ENCODE results near the gene CPEB2. TPM values are rescaled to one million over a fixed set of nuclear protein-coding genes. Genes with fewer than 3 reads are reported as not detected.

CPEB2 gene
- total and polyA plus RNA-seq, 2 of the 8 experiments (the other 6 are each of a cell fraction or from before 2014, with no cell fraction given) = 0.39 to 1.9 TPM

GRCh38 chr4:15043922-15044321 is 41.6 kb downstream of the CPEB2 start:
- no peak overlapping the region for H2AFZ ChIP-seq (ENCODE audit: low read length)
- ChIA-PET POLR2A (ENCODE audit: partially characterized antibody) (no interaction called here), CTCF (ENCODE audit: partially characterized antibody) (interaction anchor here (0.8 to 1.3 kb wide), 2 partner anchors 150 to 153 kb away, joined by 3 to 6 read pairs; no protein-coding TSS in a partner anchor)
- no peak overlapping the region for H3K23ac ChIP-seq (ENCODE audit: insufficient read length)
- no peaks in the 10 kb centered on the region for H3K4me1 ChIP-seq (replicated peaks in 1 of 4; ENCODE audit: control insufficient read depth in 3 of 4, insufficient read depth in 4 of 4, low read length in 3 of 4)
- no peak overlapping the region for H2BK120ac ChIP-seq (replicated peaks; ENCODE audit: low read depth, low read length)
- no peak overlapping the region for H3K56ac ChIP-seq (replicated peaks; ENCODE audit: insufficient read length, low read depth, low read length)
- no peak overlapping the region for H4K5ac ChIP-seq (ENCODE audit: insufficient read length, low read depth, low read length)
- no peak overlapping the region for H2BK20ac ChIP-seq (ENCODE audit: low read length)
- DNase-seq (ENCODE audit: low read depth in 1 of 2, low spot score in 2 of 2) = no peak
- H3K79me1 ChIP-seq (ENCODE audit: low read depth, low read length) = no peaks in the 10 kb centered on the region
- no peaks in the 10 kb centered on the region for H3K79me2 ChIP-seq (ENCODE audit: control insufficient read depth in 1 of 2, insufficient read depth in 2 of 2, low read length in 2 of 2)
- no peak overlapping the region for H4K8ac ChIP-seq (ENCODE audit: extremely low read depth, insufficient read depth, low read length)
- H3K4me2 ChIP-seq (ENCODE audit: insufficient read depth in 1 of 2, low read depth in 2 of 2, low read length in 2 of 2) = no peak overlapping the region
- no peak overlapping the region for H3K27ac ChIP-seq (ENCODE audit: low read depth, low read length)
- H3K14ac ChIP-seq (ENCODE audit: insufficient read length) = no peak overlapping the region
- H3K9me3 ChIP-seq (ENCODE audit: insufficient read depth in 2 of 2, low read depth in 1 of 2, low read length in 1 of 2) = no peaks in the 10 kb centered on the region
- no peaks in the 10 kb centered on the region for H3K27me3 ChIP-seq (replicated peaks in 1 of 4; ENCODE audit: control insufficient read depth in 3 of 4, extremely low read depth in 1 of 4, insufficient read depth in 3 of 4, low read length in 3 of 4)
- H3K9ac ChIP-seq (replicated peaks in 1 of 4; ENCODE audit: extremely low read depth in 1 of 4, low read depth in 3 of 4, low read length in 3 of 4) = no peak overlapping the region
- H4K91ac ChIP-seq (replicated peaks; ENCODE audit: insufficient read length, low read length) = no peak overlapping the region
- no peak overlapping the region for H2BK15ac ChIP-seq (ENCODE audit: low read length)
- WGBS, 2 experiments (ENCODE audit: extremely low coverage in 1 of 2, insufficient coverage in 1 of 2, insufficient read length in 1 of 2, insufficient replicate concordance in 2 of 2, low coverage in 1 of 2, low lambda C conversion rate in 2 of 2, missing lambda C conversion rate in 1 of 2) = 100% methylated on average over 1 of the region's 1 CpG; no CpG with 5 or more reads in 1 of the 2 experiments
- H2BK12ac ChIP-seq (ENCODE audit: low read depth, low read length) = no peak overlapping the region
- H2BK5ac ChIP-seq (ENCODE audit: low read depth, low read length) = no peak overlapping the region
- H3K18ac ChIP-seq (ENCODE audit: extremely low read depth, low read length) = no peak overlapping the region
- TF ChIP-seq CHD2 (IDR thresholded peaks at IDR 0.05; ENCODE audit: low read length) (no peak), EZH2 (IDR thresholded peaks at IDR 0.05; ENCODE audit: low read depth, low read length, severe bottlenecking) (no peak), KDM1A (IDR thresholded peaks at IDR 0.05; ENCODE audit: borderline replicate concordance, low read length) (no peak), JUN (IDR thresholded peaks at IDR 0.05; ENCODE audit: low read depth, low read length) (no peak), ATF3 (IDR thresholded peaks at IDR 0.05; ENCODE audit: insufficient read depth, low read depth, low read length) (no peak), RBBP5 (IDR thresholded peaks at IDR 0.05; ENCODE audit: borderline replicate concordance, low read depth, low read length) (no peak), TBP (IDR thresholded peaks at IDR 0.05; ENCODE audit: low read depth, low read length) (no peak), CHD1 (IDR thresholded peaks at IDR 0.05; ENCODE audit: low read depth, low read length) (no peak), SIRT6 (IDR thresholded peaks at IDR 0.05; ENCODE audit: low read length) (no peak), YY1 (IDR thresholded peaks at IDR 0.05; ENCODE audit: low read depth, low read length) (no peak), CTBP2 (IDR thresholded peaks at IDR 0.05; ENCODE audit: borderline replicate concordance, insufficient read depth, insufficient read length, low read length) (no peak), CEBPB (IDR thresholded peaks at IDR 0.05; ENCODE audit: low read depth, low read length) (no peak), BCL11A (IDR thresholded peaks at IDR 0.05; ENCODE audit: low read depth in 2 of 2, low read length in 2 of 2) (no peak)
- TF ChIP-seq, protein P1, sequence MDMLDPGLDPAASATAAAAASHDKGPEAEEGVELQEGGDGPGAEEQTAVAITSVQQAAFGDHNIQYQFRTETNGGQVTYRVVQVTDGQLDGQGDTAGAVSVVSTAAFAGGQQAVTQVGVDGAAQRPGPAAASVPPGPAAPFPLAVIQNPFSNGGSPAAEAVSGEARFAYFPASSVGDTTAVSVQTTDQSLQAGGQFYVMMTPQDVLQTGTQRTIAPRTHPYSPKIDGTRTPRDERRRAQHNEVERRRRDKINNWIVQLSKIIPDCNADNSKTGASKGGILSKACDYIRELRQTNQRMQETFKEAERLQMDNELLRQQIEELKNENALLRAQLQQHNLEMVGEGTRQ (IDR thresholded peaks at IDR 0.05; ENCODE audit: low read length) = no peak
- no peak for FAIRE-seq
- H4K20me1 ChIP-seq (replicated peaks in 1 of 2; ENCODE audit: control insufficient read depth in 1 of 2, insufficient read depth in 2 of 2, low read length in 2 of 2) = no peaks in the 10 kb centered on the region
- H2AK5ac ChIP-seq (ENCODE audit: low read depth, low read length) = no peak overlapping the region
- no peak overlapping the region for H3K4ac ChIP-seq (replicated peaks; ENCODE audit: insufficient read length, low read depth, low read length)
- H3K4me3 ChIP-seq (ENCODE audit: extremely low read depth in 1 of 4, insufficient read depth in 2 of 4, low read depth in 3 of 4, low read length in 4 of 4) = no peak overlapping the region
- no peaks in the 10 kb centered on the region for H3K36me3 ChIP-seq (ENCODE audit: control insufficient read depth in 2 of 4, insufficient read depth in 4 of 4, low read length in 3 of 4)
- no peaks in the 10 kb centered on the region for H3K23me2 ChIP-seq (ENCODE audit: low read depth, low read length)

Measured in H1 (cell line).